Neural cell (in vitro differentiated cells): ENCODE measurements around the gene DMKN. TPM values are rescaled to one million over a fixed set of nuclear protein-coding genes. Genes with fewer than 3 reads are reported as not detected.

Experiments
- H2AFZ ChIP-seq: fragments of 200-600, 300-800 bp; sonication (generic), shearing (Covaris generic); 2 replicates; pipeline ENCODE4 v1.6.0; 2014; ENCODE audit warnings: low read depth, mild to moderate bottlenecking, antibody characterized with exemption, low read length, moderate library complexity
- H3F3A ChIP-seq: fragments of 200-600 bp; shearing (Covaris generic); 2 replicates; pipeline ENCODE4 v1.6.1; 2016; ENCODE audit warnings: mild to moderate bottlenecking, moderate library complexity, mixed read lengths, antibody characterized with exemption, low read length; ENCODE audit not compliant: insufficient read depth, poor library complexity, severe bottlenecking
- H3K27ac ChIP-seq: fragments of 200-600, 300-800 bp; sonication (generic), shearing (Covaris generic); 2 replicates; pipeline ENCODE4 v1.5.1; 2014; ENCODE audit warnings: mild to moderate bottlenecking, low read length, moderate library complexity
- H3K27me3 ChIP-seq: fragments of 300-800, 200-600 bp; sonication (generic), shearing (Covaris generic); 2 replicates; pipeline ENCODE4 v1.6.0; 2014; ENCODE audit warnings: mild to moderate bottlenecking, low read depth, low read length, moderate library complexity; ENCODE audit not compliant: insufficient read depth
- H3K36me3 ChIP-seq: fragments of 300-800, 200-600 bp; sonication (generic), shearing (Covaris generic); 2 replicates; pipeline ENCODE4 v1.5.1; 2014; ENCODE audit warnings: mild to moderate bottlenecking, antibody characterized with exemption, low read length, moderate library complexity; ENCODE audit not compliant: insufficient read depth
- H3K4me2 ChIP-seq: fragments of 300-800, 200-600 bp; sonication (generic), shearing (Covaris generic); 2 replicates; pipeline ENCODE4 v1.6.0; 2014; ENCODE audit warnings: mild to moderate bottlenecking, low read length
- H3K4me3 ChIP-seq: fragments of 300-800, 200-600 bp; sonication (generic), shearing (Covaris generic); 2 replicates; pipeline ENCODE4 v1.5.1; 2014; ENCODE audit warnings: mild to moderate bottlenecking, low read length, moderate library complexity
- H3K79me2 ChIP-seq: fragments of 200-600 bp; shearing (Covaris generic); replicated peaks from 2 replicates; pipeline ENCODE4 v1.6.0; 2014; ENCODE audit warnings: mild to moderate bottlenecking, low read length, moderate library complexity; ENCODE audit not compliant: insufficient read depth
- H3K9ac ChIP-seq: fragments of 300-800, 200-600 bp; sonication (generic), shearing (Covaris generic); 2 replicates; pipeline ENCODE4 v1.6.1; 2016; ENCODE audit warnings: mild to moderate bottlenecking, low read length, mixed read lengths
- H3K9me2 ChIP-seq: fragments of 200-600 bp; shearing (Covaris generic); 2 replicates; pipeline ENCODE4 v1.6.1; 2016; ENCODE audit warnings: mild to moderate bottlenecking, low read length, mixed read lengths; ENCODE audit not compliant: insufficient read depth
- H3K9me3 ChIP-seq: fragments of 200-600, 300-800 bp; sonication (generic), shearing (Covaris generic); 2 replicates; pipeline ENCODE4 v1.6.1; 2016; ENCODE audit warnings: mild to moderate bottlenecking, mixed run types, low read length, moderate library complexity, mixed read lengths
- H4K20me1 ChIP-seq: fragments of 200-600 bp; shearing (Covaris generic); 2 replicates; pipeline ENCODE4 v1.6.1; 2016; ENCODE audit warnings: mild to moderate bottlenecking, mixed run types; ENCODE audit not compliant: insufficient read depth
- EP300 ChIP-seq: fragments of 450-650 bp; conservative IDR thresholded peaks from 2 replicates; pipeline ENCODE4 v1.6.1; 2014; ENCODE audit warnings: antibody characterized with exemption, mild to moderate bottlenecking, moderate library complexity; ENCODE audit not compliant: poor library complexity, severe bottlenecking
- EZH2 ChIP-seq: fragments of 200-600, 300-800 bp; shearing (Covaris generic), sonication (generic); IDR thresholded peaks from 2 replicates; pipeline ENCODE4 v1.6.1; 2014; ENCODE audit warnings: antibody characterized with exemption, low read length, borderline replicate concordance, mild to moderate bottlenecking; ENCODE audit not compliant: insufficient read depth, poor library complexity, severe bottlenecking
- MXI1 ChIP-seq: fragments of 450-650 bp; conservative IDR thresholded peaks from 2 replicates; pipeline ENCODE4 v1.6.1; 2014; ENCODE audit warnings: antibody characterized with exemption, mild to moderate bottlenecking; ENCODE audit not compliant: poor library complexity, severe bottlenecking
- POLR2AphosphoS5 ChIP-seq: IDR thresholded peaks from 2 replicates; pipeline ENCODE4 v1.6.1; 2012
- RAD21 ChIP-seq: fragments of 450-650 bp; conservative IDR thresholded peaks from 2 replicates; pipeline ENCODE4 v1.6.1; 2014; ENCODE audit warnings: antibody characterized with exemption, mild to moderate bottlenecking, moderate library complexity
- SMC3 ChIP-seq: fragments of 450-650 bp; conservative IDR thresholded peaks from 2 replicates; pipeline ENCODE4 v1.6.1; 2014; ENCODE audit warnings: antibody characterized with exemption, mild to moderate bottlenecking, moderate library complexity; ENCODE audit not compliant: poor library complexity
- TAF1 ChIP-seq: IDR thresholded peaks from 2 replicates; pipeline ENCODE4 v1.6.1; 2012; ENCODE audit warnings: low read depth
- polyA plus RNA-seq: library from polyadenylated mRNA; depleted of rRNA; stranded (reverse); fragments of >200 nt; gene quantifications from 2 replicates; pipeline ENCODE4 v1.2.3, GENCODE V29; 2014
- TF ChIP-seq, protein P1 (sequence below): IDR thresholded peaks from 2 replicates; pipeline ENCODE4 v1.6.1; 2012; ENCODE audit warnings: borderline replicate concordance
- TF ChIP-seq, protein P2 (sequence below): fragments of 450-650 bp; IDR thresholded peaks from 2 replicates; pipeline ENCODE4 v1.5.1; 2014; ENCODE audit warnings: antibody characterized with exemption, mild to moderate bottlenecking, moderate library complexity; ENCODE audit not compliant: poor library complexity, severe bottlenecking

Gene DMKN
- polyA plus RNA-seq, 1 donor from 2014 or later, result not detected

GRCh38 chr19:35533201-35533821 is 19.9 kb upstream of the DMKN start, which contains the start of gene GAPDHS:
Gene GAPDHS, plus strand, starts transcription at chr19:35533456. Its CDS starts 72 bp downstream, at chr19:35533528.
- no peak within 1 kb of the TSS for H3K9ac ChIP-seq
- H3K27ac ChIP-seq, result no peak within 1 kb of the TSS
- no peaks in the 10 kb centered on the region for H3K79me2 ChIP-seq
- no peak within 1 kb of the TSS for H2AFZ ChIP-seq
- H3K4me3 ChIP-seq, result no peak within 1 kb of the TSS
- no peaks in the 10 kb centered on the region for H3F3A ChIP-seq
- H4K20me1 ChIP-seq, result no peaks in the 10 kb centered on the region
- no peaks in the 10 kb centered on the region for H3K36me3 ChIP-seq
- TF ChIP-seq MXI1, result no peak
- TF ChIP-seq, protein P1, sequence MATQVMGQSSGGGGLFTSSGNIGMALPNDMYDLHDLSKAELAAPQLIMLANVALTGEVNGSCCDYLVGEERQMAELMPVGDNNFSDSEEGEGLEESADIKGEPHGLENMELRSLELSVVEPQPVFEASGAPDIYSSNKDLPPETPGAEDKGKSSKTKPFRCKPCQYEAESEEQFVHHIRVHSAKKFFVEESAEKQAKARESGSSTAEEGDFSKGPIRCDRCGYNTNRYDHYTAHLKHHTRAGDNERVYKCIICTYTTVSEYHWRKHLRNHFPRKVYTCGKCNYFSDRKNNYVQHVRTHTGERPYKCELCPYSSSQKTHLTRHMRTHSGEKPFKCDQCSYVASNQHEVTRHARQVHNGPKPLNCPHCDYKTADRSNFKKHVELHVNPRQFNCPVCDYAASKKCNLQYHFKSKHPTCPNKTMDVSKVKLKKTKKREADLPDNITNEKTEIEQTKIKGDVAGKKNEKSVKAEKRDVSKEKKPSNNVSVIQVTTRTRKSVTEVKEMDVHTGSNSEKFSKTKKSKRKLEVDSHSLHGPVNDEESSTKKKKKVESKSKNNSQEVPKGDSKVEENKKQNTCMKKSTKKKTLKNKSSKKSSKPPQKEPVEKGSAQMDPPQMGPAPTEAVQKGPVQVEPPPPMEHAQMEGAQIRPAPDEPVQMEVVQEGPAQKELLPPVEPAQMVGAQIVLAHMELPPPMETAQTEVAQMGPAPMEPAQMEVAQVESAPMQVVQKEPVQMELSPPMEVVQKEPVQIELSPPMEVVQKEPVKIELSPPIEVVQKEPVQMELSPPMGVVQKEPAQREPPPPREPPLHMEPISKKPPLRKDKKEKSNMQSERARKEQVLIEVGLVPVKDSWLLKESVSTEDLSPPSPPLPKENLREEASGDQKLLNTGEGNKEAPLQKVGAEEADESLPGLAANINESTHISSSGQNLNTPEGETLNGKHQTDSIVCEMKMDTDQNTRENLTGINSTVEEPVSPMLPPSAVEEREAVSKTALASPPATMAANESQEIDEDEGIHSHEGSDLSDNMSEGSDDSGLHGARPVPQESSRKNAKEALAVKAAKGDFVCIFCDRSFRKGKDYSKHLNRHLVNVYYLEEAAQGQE, result no peak
- no peak for TF ChIP-seq SMC3
- no peak for TF ChIP-seq TAF1
- no peak for TF ChIP-seq POLR2AphosphoS5
- TF ChIP-seq EZH2, result no peak
- TF ChIP-seq EP300, result no peak
- no peak for TF ChIP-seq RAD21
- TF ChIP-seq, protein P2, sequence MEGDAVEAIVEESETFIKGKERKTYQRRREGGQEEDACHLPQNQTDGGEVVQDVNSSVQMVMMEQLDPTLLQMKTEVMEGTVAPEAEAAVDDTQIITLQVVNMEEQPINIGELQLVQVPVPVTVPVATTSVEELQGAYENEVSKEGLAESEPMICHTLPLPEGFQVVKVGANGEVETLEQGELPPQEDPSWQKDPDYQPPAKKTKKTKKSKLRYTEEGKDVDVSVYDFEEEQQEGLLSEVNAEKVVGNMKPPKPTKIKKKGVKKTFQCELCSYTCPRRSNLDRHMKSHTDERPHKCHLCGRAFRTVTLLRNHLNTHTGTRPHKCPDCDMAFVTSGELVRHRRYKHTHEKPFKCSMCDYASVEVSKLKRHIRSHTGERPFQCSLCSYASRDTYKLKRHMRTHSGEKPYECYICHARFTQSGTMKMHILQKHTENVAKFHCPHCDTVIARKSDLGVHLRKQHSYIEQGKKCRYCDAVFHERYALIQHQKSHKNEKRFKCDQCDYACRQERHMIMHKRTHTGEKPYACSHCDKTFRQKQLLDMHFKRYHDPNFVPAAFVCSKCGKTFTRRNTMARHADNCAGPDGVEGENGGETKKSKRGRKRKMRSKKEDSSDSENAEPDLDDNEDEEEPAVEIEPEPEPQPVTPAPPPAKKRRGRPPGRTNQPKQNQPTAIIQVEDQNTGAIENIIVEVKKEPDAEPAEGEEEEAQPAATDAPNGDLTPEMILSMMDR, result no peak
- no peaks in the 10 kb centered on the region for H3K9me3 ChIP-seq
- H3K27me3 ChIP-seq, result no peaks in the 10 kb centered on the region
- H3K4me2 ChIP-seq, result no peak within 1 kb of the TSS
- H3K9me2 ChIP-seq, result no peaks in the 10 kb centered on the region

- H3K36me3 ChIP-seq, result no peaks in the 10 kb centered on the region
- H3K9ac ChIP-seq, result no peak overlapping the region
- no peak overlapping the region for H3K27ac ChIP-seq
- H2AFZ ChIP-seq, result no peak overlapping the region
- H4K20me1 ChIP-seq, result no peaks in the 10 kb centered on the region
- no peak overlapping the region for H3K4me3 ChIP-seq
- TF ChIP-seq POLR2AphosphoS5, result no peak
- TF ChIP-seq TAF1, result no peak
- no peak for TF ChIP-seq RAD21
- TF ChIP-seq, protein P2, result no peak
- no peak for TF ChIP-seq MXI1
- TF ChIP-seq, protein P1, result no peak
- TF ChIP-seq EZH2, result no peak
- no peak for TF ChIP-seq SMC3
- no peak for TF ChIP-seq EP300
- H3K79me2 ChIP-seq, result no peaks in the 10 kb centered on the region
- no peaks in the 10 kb centered on the region for H3K9me3 ChIP-seq
- H3K27me3 ChIP-seq, result no peaks in the 10 kb centered on the region
- no peak overlapping the region for H3K4me2 ChIP-seq
- no peaks in the 10 kb centered on the region for H3F3A ChIP-seq
- no peaks in the 10 kb centered on the region for H3K9me2 ChIP-seq
Observed at GRCh38 chr19:35531291-35531690, 17.8 kb upstream of the DMKN start.
